Gastroesophageal sphincter (tissue), 3 donors: ENCODE measurements around the gene AKAP11.

Experiments
- CTCF ChIP-seq, 4 experiments: fragments of 200-600 bp in 2 of 4; fragments of 450-650 bp in 2 of 4; sonication (generic) in 1 of 4; IDR thresholded peaks; one replicate each; pipeline ENCODE4 v1.5.1; 2017 to 2019; ENCODE audit warnings: antibody characterized with exemption in 4 of 4, mild to moderate bottlenecking in 2 of 4, moderate library complexity in 2 of 4
- EP300 ChIP-seq: sonication (generic); formaldehyde crosslinking; IDR thresholded peaks from one replicate; pipeline ENCODE4 v1.6.1; 2017; ENCODE audit warnings: antibody characterized with exemption, mild to moderate bottlenecking
- POLR2A ChIP-seq, 2 donors: fragments of 450-650 bp; IDR thresholded peaks; one replicate each; pipeline ENCODE4 v1.6.1; 2017; ENCODE audit warnings: antibody characterized with exemption in 2 of 2, mild to moderate bottlenecking in 2 of 2, moderate library complexity in 1 of 2
- POLR2AphosphoS5 ChIP-seq: sonication (generic); formaldehyde crosslinking; IDR thresholded peaks from one replicate; pipeline ENCODE4 v1.6.1; 2017; ENCODE audit warnings: antibody characterized with exemption

DNA sequence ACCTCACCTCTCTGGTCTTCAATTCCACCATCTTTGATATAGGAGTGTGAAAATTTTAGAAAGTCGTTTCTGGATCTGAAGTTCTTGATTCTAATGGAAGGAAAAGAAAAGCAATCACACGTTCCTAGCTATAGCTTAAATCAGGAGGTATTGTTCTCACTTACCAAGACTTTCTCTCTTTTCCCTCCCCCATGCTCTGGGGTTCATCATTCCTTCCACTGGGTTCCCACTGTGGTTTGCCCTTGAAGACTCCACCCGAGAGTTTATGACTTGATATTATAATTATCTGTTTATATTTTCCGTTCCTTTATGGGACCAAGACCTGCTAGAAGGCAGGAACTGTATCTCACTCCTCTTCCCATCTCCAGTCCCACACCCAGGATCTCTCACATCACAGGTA lies 76.6 kb downstream of the AKAP11 start:
- TF ChIP-seq CTCF (IDR thresholded peaks at IDR 0.05) (no peak), POLR2A (IDR thresholded peaks at IDR 0.05) (no peak), POLR2AphosphoS5 (no peak), EP300 (no peak)
